RWPE1 (cell line): ENCODE measurements around the gene CCDC150.

Experiments
- CTCF ChIA-PET: fragments of 350-600 bp; sonication (Branson Sonifier 250); formaldehyde crosslinking; extraction: SDS; loops from one replicate; lab custom pipeline; 2021; lab: Yijun Ruan, JAX
- POLR2A ChIA-PET: fragments of 400-600 bp; formaldehyde crosslinking; extraction: SDS; loops from one replicate; lab custom pipeline; 2020; ENCODE audit warnings: antibody characterized with exemption; ENCODE audit not compliant: low non-redundant PET; lab: Yijun Ruan, JAX
- DNase-seq: peaks from one replicate; pipeline ENCODE4 v3.0.0; 2012; ENCODE audit warnings: low spot score
- H3K27ac ChIP-seq: fragments of 450-650 bp; 2 replicates; pipeline ENCODE4 v1.5.1; 2017
- CTCF ChIP-seq: fragments of 450-650 bp; conservative IDR thresholded peaks from 2 replicates; pipeline ENCODE4 v1.5.1; 2017; ENCODE audit warnings: low read depth, mild to moderate bottlenecking

The CCDC150 gene

DNA sequence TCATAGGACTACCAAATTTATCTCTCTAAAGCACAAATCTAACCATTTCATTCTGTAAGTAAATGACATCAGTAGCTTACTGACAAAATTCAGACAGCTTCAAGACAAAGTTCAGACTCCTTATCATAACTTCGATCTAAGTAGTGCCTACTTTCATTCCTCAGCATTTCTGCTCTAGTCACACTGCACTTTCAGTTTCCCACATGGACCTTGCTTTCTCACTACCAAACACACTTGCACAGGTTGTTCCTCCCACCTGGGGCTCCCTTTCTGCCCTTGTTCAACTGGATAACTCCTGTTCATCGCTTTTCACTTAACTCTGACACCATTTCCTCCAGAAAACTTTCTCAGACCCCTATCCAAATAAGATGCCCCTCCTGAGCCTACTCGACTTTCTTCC lies 22.1 kb upstream of the CCDC150 start:
- H3K27ac ChIP-seq, result no peak overlapping the region
- CTCF ChIA-PET, result no interaction called here
- TF ChIP-seq CTCF, result no peak
- DNase-seq, result no peak
- POLR2A ChIA-PET, result no interaction called here

DNA sequence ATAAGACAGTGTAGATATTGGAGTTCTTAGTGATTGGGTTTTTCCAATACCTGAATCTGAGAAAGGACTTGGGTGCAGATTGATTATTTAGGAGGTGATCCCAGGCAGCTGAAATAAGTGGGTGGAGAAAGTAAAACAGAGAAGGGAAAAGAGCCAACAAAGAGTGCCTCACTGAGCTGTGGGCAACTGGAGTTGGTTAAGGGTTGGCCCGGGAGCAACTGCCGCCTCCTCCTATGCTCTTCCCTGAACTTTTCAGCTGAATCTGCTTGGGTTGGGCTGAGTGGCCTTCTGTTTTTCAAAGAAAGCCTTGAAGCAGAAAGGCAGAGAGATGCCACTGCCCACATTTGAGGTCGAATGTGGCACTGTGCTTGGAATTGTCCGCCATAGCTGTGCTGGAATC lies 20.9 kb upstream of the CCDC150 start:
- no peak for DNase-seq
- H3K27ac ChIP-seq, result no peak overlapping the region
- ChIA-PET CTCF (no interaction called here), POLR2A (no interaction called here)
- TF ChIP-seq CTCF, result no peak

GRCh38 chr2:196630531-196630930 lies 9.0 kb upstream of the CCDC150 start:
- no peak for TF ChIP-seq CTCF
- no peak for DNase-seq
- ChIA-PET POLR2A (no interaction called here), CTCF (no interaction called here)
- no peak overlapping the region for H3K27ac ChIP-seq

DNA sequence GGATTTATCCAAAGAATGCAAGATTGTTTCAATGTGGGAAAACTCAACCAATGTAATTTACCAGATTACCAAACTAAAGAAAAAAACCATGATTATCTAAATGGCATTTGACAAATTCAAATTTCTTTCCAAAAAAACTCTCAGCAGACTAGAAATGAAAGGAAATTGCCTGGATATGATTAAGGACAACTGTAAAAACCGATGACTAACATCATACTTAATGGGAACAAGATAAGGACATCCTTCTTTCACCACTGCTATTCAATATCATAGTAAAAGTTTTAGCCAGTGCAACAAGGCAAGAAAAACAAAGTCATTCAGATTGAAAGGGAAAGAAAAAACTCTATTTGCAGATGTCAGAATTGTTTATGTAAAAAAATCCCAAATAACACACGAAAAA lies 4.4 kb upstream of the CCDC150 start:
- H3K27ac ChIP-seq, result no peak overlapping the region
- ChIA-PET POLR2A (no interaction called here), CTCF (no interaction called here)
- DNase-seq, result no peak
- no peak for TF ChIP-seq CTCF

DNA sequence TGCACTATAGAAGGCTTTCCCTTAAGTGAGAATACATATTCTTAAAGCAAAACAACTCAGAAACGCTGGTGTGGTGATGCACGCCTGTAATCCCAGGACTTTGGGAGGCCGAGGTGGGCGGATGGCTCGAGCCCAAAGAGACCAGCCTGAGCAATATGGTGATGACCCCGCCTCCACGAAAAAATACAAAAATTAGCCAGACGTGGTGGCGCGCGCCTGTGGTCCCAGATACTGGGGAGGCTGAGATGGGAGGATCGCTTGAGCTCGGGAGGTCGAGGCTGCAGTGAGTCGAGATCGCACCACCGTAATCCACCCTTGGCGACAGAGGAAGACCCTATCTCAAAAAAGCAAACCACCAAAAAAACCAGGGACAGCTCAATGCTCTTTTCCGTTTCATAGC lies 750 bp upstream of the CCDC150 start:
- TF ChIP-seq CTCF, result no peak
- POLR2A ChIA-PET, result interaction anchor here (1.1 kb wide), 1 partner anchor 37 kb away, joined by 3 read pairs; no protein-coding TSS in a partner anchor
- no peak for DNase-seq
- no peak overlapping the region for H3K27ac ChIP-seq
- CTCF ChIA-PET, result interaction anchor here (0.6 kb wide), 1 partner anchor 825 kb away, joined by 3 read pairs; no protein-coding TSS in a partner anchor

DNA sequence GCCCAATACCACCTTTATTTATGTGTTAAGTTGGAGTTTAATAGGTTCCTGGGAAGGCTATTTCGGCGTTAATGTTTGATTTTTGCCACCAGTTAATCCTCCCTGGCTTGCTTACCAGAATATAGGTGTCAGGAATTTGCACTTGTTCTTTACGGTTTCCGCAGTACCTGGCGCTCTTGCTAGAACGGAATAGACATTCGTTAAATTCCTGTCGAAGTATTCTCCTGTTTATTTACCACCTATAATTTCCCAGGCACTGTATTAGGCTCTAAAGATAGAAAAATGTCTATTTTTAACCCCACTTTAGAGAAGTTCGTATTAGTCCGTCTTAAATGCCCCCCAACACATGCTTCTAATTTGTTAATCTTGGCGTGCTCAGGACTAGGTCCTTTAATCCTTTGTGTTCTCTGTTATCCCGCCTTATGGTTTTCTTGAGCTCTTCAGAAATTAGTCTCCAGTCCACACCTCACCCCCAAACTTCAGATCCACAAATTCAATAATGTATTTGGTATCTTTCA lies 575 bp downstream of the CCDC150 start:
- CTCF ChIA-PET, result no interaction called here

More for the DNA sequence above, 575 bp downstream of the CCDC150 start:
- TF ChIP-seq CTCF, result no peak
- POLR2A ChIA-PET, result no interaction called here
- peak overlapping the region; percentile 78 for H3K27ac ChIP-seq
- DNase-seq, result no peak
